GM13976 (cell line): ENCODE data around the gene MAPK8IP3.

ENCODE experiments used
- DNase-seq: peaks from one replicate; pipeline ENCODE4 v3.0.0; 2012; ENCODE audit warnings: low spot score
- CTCF ChIP-seq: IDR thresholded peaks from 2 replicates; pipeline ENCODE4 v1.5.1; 2012; ENCODE audit warnings: borderline replicate concordance, mild to moderate bottlenecking; ENCODE audit not compliant: insufficient read depth; ENCODE audit errors: extremely low read depth, missing control alignments, control extremely low read depth
- in situ Hi-C: fragments of 300-500 bp; cut with MboI; formaldehyde crosslinking; loops from one replicate; pipeline ENCODE4 v1.12.0; 2022; ENCODE audit warnings: low sequenced_read_pairs, mixed read lengths, inconsistent platforms; ENCODE audit not compliant: unreplicated experiment

The MAPK8IP3 gene

DNA sequence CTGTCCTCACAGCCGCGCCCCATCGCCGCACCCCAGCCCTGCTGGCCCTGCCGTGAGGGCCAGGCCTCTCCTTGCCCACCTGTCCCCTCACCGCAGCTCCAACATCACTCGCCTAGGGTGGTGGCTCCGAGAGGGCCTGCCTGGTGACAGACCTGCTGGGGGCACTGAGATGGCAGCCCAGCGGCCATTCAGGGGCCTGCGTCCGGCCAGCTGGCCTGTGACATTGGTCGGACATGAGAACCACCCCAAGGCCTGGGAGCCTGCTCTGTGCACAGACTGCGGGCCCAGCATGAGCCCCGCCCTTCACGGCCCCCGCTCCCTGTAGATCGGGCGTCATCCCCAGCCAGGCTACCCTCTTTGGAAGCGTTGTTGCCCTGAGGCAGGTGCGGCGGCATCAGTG is 53.5 kb downstream of the MAPK8IP3 start:
- in situ Hi-C loops, result no loop called here
- DNase-seq, result no peak
- no peak for TF ChIP-seq CTCF

- in situ Hi-C loops, result no loop called here
These were observed 54.9 kb downstream of the MAPK8IP3 start for GRCh38 chr16:1760911-1761310.

DNA sequence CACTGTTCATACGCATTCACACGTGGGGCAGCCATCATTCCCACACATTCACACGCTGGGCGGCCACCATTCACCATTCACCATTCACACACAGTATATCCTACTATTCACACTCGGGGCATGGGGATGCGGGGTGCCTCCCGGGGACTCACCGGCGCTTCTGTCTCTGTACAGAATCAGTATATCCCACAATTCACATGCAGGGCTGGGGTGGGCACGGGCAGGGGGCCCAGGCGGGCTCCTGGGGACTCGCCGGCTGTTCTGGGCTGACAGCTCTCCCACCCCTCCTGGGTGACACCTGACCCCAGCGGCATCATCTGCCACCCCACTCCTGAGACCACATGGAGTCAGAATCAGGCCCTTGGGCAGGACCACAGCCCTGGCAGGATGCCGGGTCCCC is 55.8 kb downstream of the MAPK8IP3 start:
- DNase-seq, result no peak
- TF ChIP-seq CTCF, result no peak
- in situ Hi-C loops, result no loop called here

More at GRCh38 chr16:1760911-1761310, 54.9 kb downstream of the MAPK8IP3 start:
- no peak for TF ChIP-seq CTCF
- no peak for DNase-seq

GRCh38 chr16:1762196-1762878 is 56.3 kb downstream of the MAPK8IP3 start:
- DNase-seq, result no peak
- no peak for TF ChIP-seq CTCF
- in situ Hi-C loops, result no loop called here

GRCh38 chr16:1762879-1763520 is 57.0 kb downstream of the MAPK8IP3 start:
- no peak for DNase-seq
- no peak for TF ChIP-seq CTCF
- in situ Hi-C loops, result no loop called here

GRCh38 chr16:1763521-1764511 is 57.8 kb downstream of the MAPK8IP3 start:
- in situ Hi-C loops, result no loop called here
- no peak for TF ChIP-seq CTCF
- no peak for DNase-seq
